HG03280 (cell line): ENCODE results near the gene PPP2R3A.

Experiments
- ATAC-seq: cut with Tn5 transposase; IDR thresholded peaks from one replicate; pipeline ENCODE4 v1.9.1; 2021; ENCODE audit warnings: mild to moderate bottlenecking, moderate library complexity; ENCODE audit not compliant: unreplicated experiment

Gene PPP2R3A

DNA sequence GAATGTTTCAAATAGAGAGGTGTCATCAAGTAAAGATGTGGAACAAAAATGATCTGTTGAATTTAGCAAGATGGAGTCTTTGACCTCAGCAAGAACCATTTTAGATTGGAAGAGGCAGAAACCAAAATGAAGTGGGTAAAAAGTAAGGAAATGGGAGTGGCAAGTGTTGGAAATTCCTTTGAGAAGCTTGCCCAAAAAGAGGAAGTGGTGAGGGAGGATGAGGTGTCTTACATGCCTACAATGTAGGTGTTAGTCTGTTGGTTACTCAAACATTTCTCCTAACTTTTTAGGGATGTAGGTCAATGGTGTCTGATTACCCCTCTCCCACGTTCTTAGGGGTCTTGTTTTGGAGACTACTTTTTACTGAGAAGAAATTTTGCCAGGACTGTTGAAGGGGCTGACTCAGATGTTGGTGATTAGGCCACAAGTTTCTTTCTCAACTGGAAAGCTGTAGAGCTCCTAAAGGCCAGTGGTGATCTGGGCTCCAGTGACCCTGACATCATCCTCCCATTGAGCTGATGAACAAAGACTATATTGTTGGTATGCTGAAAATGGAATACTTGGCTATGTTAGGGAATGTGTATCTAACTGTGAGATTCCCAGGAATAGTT, 5.1 kb downstream of the PPP2R3A start:
- no peak for ATAC-seq

DNA sequence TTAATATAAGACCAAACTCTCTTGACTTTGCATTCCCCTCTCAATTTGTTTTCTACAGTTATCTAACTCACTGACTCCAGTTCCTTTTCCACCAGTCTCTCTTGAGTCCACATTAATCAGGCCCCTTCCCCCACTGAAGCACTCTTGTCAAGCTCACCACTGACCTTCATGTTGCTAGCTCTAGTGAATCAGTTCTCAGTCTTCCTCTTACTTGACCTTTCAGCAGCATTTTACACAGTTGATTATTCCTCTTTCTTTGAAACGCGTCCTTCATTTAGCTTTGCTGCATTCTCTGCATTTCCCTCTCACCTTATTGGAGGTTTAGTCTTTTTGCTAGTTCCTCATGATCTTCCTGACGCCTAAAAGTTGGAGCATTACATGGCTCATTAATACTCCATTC, 8.3 kb downstream of the PPP2R3A start:
- no peak for ATAC-seq

DNA sequence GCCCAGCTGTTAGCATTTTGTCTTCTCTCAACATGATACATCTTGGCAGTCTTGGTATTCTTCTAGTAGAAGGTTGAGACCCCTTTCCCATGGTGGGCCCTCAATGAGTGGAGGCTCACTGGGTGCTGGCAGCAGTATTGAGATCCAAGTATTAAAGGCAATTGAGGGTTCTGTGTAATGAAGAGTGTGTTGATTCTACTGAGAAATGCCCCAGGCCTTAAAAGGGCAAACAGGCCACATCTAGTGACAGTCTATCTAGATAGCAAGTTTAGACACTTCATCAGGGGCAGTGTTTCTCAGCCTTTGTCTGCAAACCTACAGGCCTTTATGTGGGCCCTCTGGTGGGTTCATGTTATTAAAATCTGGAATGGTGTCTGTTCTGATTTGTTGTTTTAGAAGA, 9.5 kb downstream of the PPP2R3A start:
- ATAC-seq: no peak

DNA sequence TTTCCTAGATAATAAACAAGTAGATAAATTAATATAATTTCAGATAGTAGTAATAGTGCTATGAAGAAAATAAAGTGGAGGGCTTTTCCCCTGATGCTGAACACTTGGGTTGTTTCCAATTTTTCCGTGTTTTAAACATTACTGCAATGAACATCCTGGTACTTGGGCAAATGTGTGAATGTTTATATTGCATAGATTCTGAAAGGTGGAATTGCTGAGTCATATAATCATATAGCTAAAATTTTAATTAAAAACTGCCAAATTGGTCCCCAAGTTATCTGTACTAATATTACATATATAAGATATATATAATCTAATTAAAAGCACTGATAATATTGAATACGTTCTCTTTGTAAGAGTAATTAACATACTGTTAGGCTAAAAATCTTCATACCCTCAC, 10.0 kb downstream of the PPP2R3A start:
- no peak for ATAC-seq

DNA sequence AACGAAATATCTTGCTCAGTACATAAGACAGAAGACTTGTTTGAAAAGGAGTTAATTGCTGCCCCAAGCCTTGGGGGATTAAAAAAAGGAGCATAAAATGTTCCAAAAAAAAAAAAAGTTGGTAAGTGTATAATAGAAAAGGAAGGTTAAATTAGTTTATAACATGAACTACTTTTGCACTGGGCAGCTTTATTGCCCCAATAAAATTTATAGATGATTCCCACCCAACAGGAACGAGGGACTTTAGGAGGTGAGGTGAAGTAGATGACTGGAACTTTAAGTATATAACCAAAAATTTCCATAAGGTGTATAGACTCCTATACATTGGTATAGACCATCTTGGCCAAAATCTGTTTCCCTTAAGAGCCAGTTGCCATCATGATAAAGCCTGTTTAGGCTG, 14.8 kb downstream of the PPP2R3A start:
- no peak for ATAC-seq

DNA sequence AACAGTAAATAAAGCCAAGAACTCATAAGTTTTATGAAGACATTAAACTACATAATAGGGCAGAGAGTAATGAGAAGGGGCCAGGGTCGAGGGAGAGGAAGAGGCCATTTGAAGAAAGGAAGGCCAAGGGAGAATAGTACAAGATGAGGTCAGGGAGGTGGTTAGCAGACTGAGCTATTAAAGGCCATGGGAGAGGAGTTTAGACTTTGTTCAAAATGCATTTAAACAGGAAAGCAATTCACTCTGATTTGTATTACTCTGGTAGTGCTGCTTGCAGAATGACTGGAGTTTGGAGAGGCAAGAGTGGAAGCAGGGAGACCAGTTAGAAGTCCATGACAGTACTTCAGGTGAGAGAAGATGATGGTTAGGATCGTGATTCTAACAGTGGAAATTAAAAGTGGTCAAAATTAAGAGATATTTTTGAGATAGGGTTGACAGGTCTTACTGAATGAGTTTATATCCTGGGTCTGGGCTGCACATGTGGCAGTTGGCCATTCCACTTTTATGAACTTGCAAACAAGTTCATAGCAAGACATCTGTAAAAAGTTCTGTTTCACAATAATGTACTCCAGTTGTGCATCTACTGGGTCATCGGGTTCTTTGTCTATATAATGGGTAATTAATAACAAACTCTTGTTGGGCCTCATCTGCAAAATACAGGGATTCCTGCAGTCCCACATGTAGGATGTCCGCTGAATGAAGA, 16.3 kb downstream of the PPP2R3A start:
- ATAC-seq: no peak

DNA sequence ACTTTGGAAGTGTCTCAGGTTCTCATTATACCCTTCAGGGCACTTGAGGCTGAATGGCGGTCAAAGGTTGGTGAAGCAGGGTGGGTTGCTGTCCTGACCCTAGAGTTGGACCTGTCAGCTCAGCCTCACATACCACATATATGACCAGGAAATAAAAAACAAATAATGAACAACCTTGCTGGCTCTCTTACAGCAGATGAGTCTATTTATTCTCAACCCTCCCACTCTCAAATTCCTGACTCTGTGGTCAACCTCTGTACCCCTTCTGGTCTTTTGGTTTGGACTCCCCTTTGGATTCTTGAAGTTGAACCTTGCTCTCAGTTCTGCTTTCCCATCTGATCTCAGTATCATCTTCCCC, 16.9 kb downstream of the PPP2R3A start:
- ATAC-seq: no peak

DNA sequence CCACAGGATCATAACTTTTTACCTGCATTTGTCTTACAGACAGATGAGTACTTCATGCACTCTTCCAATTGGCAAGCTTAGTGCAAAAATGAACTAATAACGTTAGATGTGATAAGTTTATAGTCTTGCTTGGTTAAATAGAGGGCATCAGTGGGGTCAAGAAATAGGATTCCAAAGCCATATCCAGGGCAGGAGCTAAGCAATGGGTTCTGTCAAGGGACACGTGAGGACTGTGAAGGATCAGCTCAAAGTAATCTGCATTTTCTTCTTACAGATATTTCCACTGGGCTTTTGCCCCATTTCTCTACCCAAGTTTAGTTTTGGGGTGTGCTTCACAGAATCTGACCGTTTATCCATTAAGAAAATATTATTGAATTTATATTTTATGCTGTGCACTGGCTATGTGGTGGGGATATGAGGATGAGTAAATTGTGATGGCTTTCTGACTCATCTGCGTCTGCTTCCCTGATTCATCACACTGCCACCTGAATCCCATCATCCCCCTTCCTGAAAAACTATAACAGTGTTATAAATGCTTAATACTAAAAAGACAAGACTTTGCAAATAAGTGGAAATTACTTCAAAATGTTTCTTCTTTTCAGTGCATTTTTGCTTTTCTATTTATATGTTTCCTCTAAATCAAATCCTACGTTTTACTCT, 17.5 kb downstream of the PPP2R3A start:
- ATAC-seq: no peak

DNA sequence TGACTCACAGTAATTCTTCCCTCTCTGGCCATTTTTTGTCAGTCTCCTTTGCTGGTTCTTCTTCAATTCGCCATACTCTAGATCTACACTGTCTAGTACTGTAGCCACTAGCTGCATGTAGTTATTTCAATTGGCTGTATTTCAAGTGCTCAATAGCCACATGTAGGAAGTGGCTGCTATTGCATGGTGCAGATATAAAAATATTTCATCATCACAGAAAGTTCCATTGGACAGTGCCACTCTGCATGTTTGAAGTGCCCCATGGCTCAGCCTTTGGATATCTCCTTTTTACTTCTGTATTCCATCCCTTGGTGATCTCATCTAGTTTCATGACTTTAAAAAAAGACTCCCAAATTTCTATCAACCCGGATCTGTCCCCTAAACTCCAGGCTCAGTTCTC, 22.1 kb downstream of the PPP2R3A start:
- ATAC-seq: no peak

DNA sequence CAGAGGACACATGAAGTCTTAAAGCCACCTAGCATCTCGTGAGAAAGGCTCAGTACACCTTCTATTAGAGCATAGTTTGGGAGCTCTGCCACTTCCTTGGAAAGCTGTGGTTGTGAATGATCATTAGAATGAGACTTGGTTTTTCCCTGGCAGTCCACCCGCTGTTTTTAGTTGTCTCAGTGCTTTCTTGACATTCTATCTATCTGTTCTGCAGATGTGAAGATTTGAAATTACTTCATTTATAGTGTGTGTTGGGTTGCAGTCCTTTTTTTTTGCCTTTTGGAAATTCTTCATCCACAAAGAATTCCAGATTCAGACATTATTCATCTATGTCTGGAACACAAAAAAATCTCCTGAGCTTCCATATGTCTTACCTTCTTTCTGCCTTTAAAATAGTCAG, 23.7 kb downstream of the PPP2R3A start:
- ATAC-seq: no peak

DNA sequence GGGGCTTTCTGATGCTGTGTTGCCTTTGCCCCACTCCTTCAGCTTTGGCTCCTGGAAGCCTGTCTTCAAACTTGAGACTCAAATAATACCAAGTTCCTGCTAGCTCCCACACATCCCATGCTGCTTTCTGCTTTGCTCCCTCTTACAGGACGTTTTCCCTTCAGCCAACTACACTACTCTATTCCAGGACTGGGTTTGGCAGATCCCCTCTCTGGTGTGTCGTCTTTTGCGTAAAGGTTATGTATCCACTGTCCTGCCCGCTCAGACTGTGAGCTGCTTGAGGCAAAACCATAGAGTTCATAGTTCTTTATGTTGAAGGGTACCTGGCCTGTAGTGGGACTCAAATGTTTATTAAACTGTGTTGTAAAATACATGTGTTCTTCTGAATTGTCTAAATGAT, 25.4 kb downstream of the PPP2R3A start:
- no peak for ATAC-seq

DNA sequence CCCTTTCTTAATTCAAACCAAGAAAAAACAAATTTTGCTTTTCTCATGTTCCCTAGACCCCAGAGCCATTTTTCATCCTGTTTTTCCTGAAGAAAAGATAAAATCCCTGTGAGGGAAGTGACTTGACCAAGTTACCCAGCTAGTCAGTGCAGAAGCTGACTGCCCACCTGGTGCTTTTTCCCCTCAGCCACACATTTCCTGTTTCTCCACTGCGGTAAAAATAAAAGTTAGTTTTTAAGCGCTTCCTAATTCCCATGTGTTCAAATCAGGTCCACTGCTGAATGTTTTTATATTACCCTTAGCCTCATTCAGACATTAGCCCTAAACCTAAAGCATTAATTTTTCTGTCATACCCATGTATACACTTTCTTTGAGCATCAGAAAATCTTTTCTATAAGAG, 26.1 kb downstream of the PPP2R3A start:
- no peak for ATAC-seq

DNA sequence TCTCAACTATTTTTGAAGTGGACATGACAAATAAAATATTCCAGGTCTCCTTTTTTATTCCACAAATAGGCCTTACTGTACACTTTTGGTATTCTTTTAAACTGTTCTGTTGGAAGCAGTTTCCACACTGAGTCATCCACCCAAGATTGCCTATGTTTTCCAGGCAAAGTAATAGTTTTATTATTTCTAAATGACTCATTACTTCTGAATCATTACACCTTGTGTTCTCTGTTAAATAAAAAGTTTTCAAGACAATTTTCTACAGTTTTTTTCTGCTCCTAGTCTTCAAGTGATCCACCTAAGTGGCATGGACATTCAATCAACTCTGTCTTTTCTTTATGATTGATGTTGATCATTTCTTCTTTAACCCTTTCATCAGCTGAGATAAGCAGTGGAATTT, 26.5 kb downstream of the PPP2R3A start:
- ATAC-seq: no peak

DNA sequence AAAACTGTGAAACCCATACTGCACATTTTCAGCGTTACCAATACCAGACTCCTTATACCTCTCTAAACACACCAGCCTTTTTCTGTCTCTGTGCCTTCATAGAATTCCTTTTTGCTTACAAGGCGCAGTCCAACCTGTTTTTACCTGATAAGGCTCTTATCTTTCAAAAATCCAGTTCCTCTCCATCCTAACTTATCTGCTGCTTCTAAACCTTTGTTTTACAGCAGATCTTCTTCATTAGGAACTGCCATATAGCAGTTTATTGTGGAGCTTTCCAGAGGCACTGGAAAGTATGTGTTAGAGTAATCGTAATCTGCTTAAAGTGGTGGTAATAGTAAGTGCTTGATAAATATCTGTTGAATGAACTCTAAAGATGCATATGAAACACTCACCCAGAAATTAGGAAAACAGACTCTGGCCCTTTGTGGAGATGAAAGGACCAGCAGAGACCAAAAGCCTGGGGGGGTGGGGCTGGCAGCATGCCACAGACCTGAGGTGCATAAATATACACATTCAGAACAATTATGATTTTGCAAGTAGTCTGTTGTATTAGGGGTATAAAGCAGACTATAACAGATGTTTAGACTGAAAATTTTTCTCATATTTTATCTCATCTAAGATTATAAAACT, 29.3 kb downstream of the PPP2R3A start:
- no peak for ATAC-seq

DNA sequence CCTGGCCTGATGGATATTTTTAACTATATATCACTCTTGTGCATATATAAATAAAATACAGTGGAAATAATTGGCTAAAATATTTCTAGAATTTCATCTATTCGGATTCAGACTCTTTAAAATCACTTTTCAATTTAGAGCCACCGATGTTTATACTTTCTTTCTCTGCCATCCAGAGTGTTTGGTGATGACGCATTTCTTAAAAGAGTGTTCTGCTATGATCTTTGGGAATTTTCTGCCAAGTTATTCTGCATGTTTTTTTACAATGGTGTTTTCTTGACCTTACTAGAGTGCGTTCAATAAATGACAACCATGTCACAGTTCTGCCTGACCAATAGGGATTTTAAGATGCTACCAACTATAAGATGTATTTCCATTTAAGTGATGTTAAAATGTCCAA, 30.2 kb downstream of the PPP2R3A start:
- no peak for ATAC-seq

DNA sequence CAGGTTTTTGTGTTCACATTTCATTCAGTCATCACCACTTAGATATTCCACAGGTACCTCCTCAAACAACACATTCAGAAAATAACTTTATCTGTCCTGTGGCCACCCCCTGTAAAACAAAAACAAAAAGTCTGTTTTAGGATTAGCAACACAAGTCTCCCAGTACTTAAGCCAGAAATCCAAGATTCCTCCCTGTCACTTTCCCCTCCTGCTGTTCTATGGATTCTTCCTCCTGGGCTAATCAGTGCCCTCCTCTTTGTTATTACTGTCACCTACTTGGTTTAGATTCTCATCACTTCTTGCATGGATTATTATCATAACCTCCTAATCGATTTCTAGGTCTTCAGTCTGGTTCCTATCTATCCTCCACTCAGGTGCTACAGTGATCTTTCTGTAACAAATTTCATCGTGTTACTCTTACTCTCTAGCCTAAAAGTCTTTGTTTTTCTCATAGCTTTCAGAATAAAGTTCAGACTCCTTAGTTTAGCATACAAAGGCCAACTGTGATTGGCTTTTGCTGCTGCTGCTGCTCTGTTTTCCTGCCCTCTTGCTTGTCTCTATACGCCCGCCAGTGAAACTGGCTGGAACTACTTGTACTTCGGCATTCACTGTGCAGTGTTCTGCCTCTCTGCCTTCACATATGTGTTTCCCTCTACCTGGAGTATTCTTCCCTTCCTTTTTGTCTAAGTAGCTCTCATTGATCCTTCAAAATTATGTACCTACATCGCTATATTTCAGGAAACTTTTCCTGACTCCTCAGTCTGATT, 32.2 kb downstream of the PPP2R3A start:
- no peak for ATAC-seq

DNA sequence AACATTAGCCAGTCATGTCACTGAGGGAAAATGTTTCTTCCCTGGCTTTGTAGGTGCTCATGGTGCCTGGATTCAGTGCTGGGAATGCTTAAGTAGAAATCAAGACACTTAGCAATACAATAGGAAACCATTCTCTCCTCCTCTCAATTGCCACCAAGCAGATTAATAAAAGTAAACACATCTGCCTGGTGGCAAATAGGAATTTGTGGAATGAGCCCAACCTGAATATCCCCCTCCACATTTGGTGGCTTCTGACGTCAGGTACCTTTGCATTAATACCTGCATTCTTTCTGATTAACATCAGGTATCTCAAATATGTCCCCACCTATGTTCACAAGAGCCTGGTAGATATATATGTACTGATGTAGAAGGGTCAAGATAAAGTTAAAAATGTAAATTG, 42.7 kb downstream of the PPP2R3A start:
- no peak for ATAC-seq

DNA sequence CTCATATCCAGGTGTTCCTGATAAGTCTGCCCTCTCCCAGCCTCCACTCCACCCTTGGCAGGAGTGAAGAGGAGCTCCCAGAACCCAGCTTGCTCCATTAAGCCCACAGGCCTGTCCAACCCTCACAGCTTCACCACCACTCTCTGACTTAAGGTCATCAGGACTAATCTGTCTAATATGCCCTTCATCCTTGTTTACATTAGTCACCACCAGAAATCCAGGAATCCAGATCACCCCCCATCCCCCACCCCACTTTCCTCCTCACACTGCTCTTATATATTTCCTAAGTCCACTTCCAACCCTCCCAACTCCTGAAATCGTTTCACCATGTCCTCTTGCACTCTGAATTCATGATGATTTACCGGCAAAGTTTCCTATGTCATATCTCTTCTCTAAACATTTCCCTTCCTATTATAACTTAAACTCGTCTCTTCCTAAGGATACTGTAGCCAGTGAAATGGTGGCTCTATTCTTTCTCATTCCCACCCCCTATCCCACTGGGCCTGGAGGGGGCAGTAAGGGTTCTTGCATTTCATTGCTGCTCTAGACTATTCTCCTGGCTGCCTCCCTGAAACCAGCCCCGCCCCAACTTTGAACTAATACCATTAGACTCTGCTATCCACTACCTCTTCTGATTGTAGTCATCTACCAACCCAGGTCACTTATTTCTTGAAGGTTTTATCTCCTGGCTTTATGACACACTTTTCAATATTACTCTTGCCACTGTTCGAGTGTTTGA, 43.4 kb downstream of the PPP2R3A start:
- ATAC-seq: no peak

DNA sequence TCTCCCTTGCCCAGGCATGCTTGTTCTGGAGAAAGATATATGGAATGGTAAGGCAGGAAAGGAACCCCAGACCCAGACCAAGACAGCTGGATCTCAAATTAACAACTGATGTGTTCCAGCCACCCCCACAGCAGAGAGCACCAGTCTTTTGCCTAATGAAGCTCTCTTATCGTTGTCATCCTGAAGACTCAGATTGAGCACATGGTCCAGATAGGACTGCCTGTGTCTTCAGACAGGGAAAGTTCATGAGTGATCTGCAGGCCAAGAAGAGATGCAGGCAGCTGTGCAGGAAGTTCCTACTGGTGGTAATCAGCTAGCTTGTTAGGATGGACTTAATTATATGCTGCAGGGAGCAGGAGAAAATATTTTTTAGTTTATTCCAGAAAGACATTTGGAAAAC, 53.3 kb downstream of the PPP2R3A start:
- ATAC-seq: no peak

DNA sequence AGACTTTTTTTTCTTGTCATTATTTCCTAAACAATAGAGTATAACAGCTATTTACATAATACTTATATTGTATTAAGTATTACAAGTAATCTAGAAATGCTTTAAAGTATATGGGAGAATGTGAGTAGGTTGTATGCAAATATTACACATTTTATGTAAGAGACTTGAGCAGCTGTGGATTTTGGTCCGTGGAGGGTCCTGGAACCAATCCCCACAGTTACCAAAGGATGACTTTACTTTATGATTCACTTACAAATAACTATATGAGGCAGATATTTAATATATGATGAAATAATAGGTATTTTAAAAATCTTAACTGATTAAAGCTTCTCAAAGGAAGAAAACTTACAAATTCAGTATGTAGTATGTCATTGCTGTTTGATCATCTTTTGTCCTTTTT, 56.3 kb downstream of the PPP2R3A start:
- no peak for ATAC-seq
